Esophagus squamous epithelium (tissue), 4 donors: Measurements from ENCODE around the gene RHD.

Experiments used
- CTCF ChIP-seq, 6 experiments: fragments of 450-650 bp in 4 of 6; fragments of 200-600 bp in 2 of 6; sonication (generic) in 2 of 6; IDR thresholded peaks; one replicate each; pipeline ENCODE4 v1.5.1; 2016 to 2019; ENCODE audit warnings: antibody characterized with exemption in 6 of 6, mild to moderate bottlenecking in 4 of 6, moderate library complexity in 4 of 6
- POLR2A ChIP-seq, 4 donors: fragments of 450-650 bp; IDR thresholded peaks; one replicate each; pipeline ENCODE4 v1.6.1; 2017; ENCODE audit warnings: antibody characterized with exemption in 4 of 4, mild to moderate bottlenecking in 4 of 4, moderate library complexity in 3 of 4

DNA sequence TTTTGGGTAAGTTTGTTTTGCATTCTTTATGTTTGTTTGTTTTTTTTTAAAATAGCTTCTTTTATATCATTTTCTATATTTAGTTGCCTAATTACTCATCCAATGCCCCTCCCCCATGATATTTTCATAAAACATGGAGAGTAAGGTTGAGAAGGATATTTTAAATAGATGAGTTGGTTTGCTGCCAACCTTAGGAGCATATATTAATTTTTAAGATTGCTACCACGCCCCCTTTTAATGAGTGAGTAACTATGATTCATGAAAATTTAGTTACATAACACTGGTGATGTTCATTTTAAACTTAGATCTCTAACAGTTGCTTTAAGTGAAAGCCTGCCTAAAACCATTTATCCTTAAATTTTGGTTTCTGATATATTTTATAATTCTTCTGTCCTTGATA is 84.5 kb downstream of the RHD start:
- TF ChIP-seq CTCF (IDR thresholded peaks at IDR 0.05) (no peak), POLR2A (IDR thresholded peaks at IDR 0.05) (no peak)
